Heart left ventricle (tissue), 16 donors: Measurements from ENCODE around the gene KMT2B. TPM values are rescaled to one million over a fixed set of nuclear protein-coding genes. Genes with fewer than 3 reads are reported as not detected.

Source experiments
- ATAC-seq, 4 donors: fragments of 200-7000 bp; cut with Tn5 transposase; one replicate each; pipeline ENCODE4 v1.9.1; 2020 to 2022; ENCODE audit warnings: moderate library complexity in 4 of 4, mild to moderate bottlenecking in 3 of 4, moderate number of reproducible peaks in 1 of 4
- DNase-seq, 5 donors: peaks; one replicate each; pipeline ENCODE4 v3.0.0-alpha.2; 2020
- H3K27ac ChIP-seq, 12 donors: fragments of 200-600 bp; sonication (generic) in 4 of 12; one replicate each; pipeline versions ENCODE4 v1.5.0 to v1.8.0; 2016 to 2022; ENCODE audit warnings: mild to moderate bottlenecking in 2 of 12
- H3K27me3 ChIP-seq, 9 donors: fragments of 200-600 bp; sonication (generic) in 2 of 9; one replicate each; pipeline versions ENCODE4 v1.5.1 to v1.8.0; 2016 to 2022; ENCODE audit warnings: mild to moderate bottlenecking in 3 of 9
- H3K36me3 ChIP-seq, 9 donors: fragments of 200-600 bp; sonication (generic) in 2 of 9; one replicate each; pipeline versions ENCODE4 v1.5.0 to v1.8.0; 2018 to 2022; ENCODE audit warnings: mild to moderate bottlenecking in 2 of 9
- H3K4me1 ChIP-seq, 12 donors: fragments of 200-600 bp; sonication (generic) in 4 of 12; one replicate each; pipeline versions ENCODE4 v1.5.0 to v1.8.0; 2016 to 2022; ENCODE audit warnings: mild to moderate bottlenecking in 3 of 12
- H3K4me3 ChIP-seq, 12 donors: fragments of 200-600 bp; sonication (generic) in 4 of 12; one replicate each; pipeline versions ENCODE4 v1.5.0 to v1.8.0; 2017 to 2022; ENCODE audit warnings: mild to moderate bottlenecking in 9 of 12, moderate library complexity in 4 of 12
- H3K9me3 ChIP-seq, 12 donors: fragments of 200-600 bp; sonication (generic) in 4 of 12; one replicate each; pipeline versions ENCODE4 v1.5.0 to v1.8.0; 2016 to 2022; ENCODE audit warnings: mild to moderate bottlenecking in 1 of 12
- POLR2A ChIP-seq, 2 donors: fragments of 450-650 bp; IDR thresholded peaks; one replicate each; pipeline ENCODE4 v1.6.1; 2017; ENCODE audit warnings: antibody characterized with exemption in 2 of 2, mild to moderate bottlenecking in 2 of 2, moderate library complexity in 2 of 2
- WGBS, 4 donors: extraction: QIAGEN DNeasy Blood & Tissue Kit in 2 of 4; methylation state at CpG; one replicate each; pipeline versions ENCODE4 v1.1.5 to v1.1.7; 2013 to 2018; 5-methylcytosine and 5-hydroxymethylcytosine counted together
- intact Hi-C, 10 donors: fragments of 100-400 bp; cut with DNase I; formaldehyde crosslinking; loops; one replicate each; pipeline versions ENCODE4 v1.11.1 to v1.14.2; 2022
- polyA plus RNA-seq, 2 donors: library from polyadenylated mRNA; stranded (reverse); fragments of 200-250 nt; gene quantifications; one replicate each; pipeline ENCODE4 v1.2.3, GENCODE V29; 2013
- total RNA-seq, 9 donors: library from RNA; depleted of rRNA in 2 of 9; stranded (reverse); fragments of >200 nt in 2 of 9; fragmentation: NEBNext Ultra II Directional in 3 of 9; extraction: Animal tissue kit (Norgen Biotek cat#: 25700) in 3 of 9; gene quantifications; one replicate each; pipeline versions ENCODE4 v1.1.0 to v1.2.4, GENCODE V29; 2016 to 2023
- TF ChIP-seq, protein P1 (sequence below), 12 donors: fragments of 200-600 bp; sonication (generic) in 4 of 12; IDR thresholded peaks; one replicate each; pipeline versions ENCODE4 v1.5.0 to v1.8.0; 2018 to 2022; ENCODE audit warnings: antibody characterized with exemption in 12 of 12, mild to moderate bottlenecking in 5 of 12
- donor health status: ischemic (EF 13 %, LVEDD 7.1; RV severe dilation, severe dysfunction).
- donor health status: healthy with polysubstance abuse.
- donor health status: DM: no; HTN: yes; CAD: no.
- donor health status: DM: no; HTN: no; CAD: no.
- donor health status: ischemic (EF 25% LVEDD 6.9; RV normal size, moderate dysfunction).
- donor health status: ischemic (EF 25% LVEDD 5.7; RV mildly dilated, moderate dysfunction).
- donor health status: healthy.
- donor health status: DM: yes; HTN: yes; CAD: no.
- donor health status: ischemic (EF 35%, LVEDD 5.7; RV mildly dilated, moderate dysfunction).
- donor health status: nonischemic (EF 11% LVEDD 7.7; RV severe dilation, severe dysfunction).
- donor health status: DM: yes; HTN: yes; CAD: no.
- donor health status: PGD.
- donor health status: ischemic (EF 29% LVEDD 5.4; RV normal size, mild dysfunction).
- donor health status: nonischemic (EF 23%, LVEDD 6.1; RV moderate dilation, normal function).

Gene KMT2B
- total and polyA plus RNA-seq, 11 donors, result 11.3 to 24.5 (median 15.7) TPM

DNA sequence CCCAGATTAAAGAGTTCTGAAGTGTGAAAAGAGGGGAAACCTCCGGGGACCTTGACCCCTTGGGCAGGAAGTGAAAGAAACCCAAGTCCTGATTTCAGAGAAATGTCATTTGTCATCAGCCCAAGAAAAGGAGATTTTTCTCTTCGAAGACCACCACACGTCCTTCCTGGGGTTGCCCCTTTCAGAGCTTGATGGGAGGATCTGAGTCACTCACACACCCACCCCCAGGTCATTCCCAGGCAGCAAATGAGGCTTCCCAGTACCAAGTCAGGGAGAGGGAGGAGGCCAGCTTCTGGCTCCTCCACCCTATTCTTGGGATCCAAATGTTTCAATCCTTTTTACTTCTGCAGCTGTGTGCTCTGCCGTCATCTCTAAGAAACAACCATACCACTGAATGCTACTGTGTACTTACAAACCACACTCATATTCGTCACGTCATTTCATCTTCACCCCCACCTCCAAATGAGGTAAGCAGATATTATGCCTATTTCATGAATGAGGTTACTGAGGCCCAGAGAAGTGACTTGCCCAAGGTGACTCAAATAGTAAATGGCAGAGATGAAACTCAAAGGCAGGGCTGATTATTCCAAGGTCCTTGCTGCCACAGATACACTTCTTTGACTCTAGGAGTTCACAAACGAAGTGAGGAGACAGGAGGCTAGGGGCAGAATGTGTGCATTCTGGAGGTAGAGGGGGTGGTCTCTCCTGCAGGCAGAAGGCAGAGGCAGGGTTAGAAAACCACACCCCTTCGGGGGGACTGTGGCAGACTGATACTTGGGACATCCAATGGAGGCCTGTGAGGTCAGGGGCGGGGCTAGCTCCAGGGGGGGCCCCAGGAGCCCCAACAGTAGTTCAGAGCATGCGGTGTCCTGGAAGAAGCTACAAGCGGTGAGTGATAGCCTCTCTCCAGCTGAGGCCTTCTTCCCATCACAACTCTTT is 5.0 kb upstream of the KMT2B start:
- Histone ChIP-seq H3K9me3 (no peaks in the 10 kb centered on the region), H3K4me3 (peak overlapping the region in 1 of 12 donors; percentile 20), H3K36me3 (no peaks in the 10 kb centered on the region), H3K27me3 (no peaks in the 10 kb centered on the region), H3K27ac (no peak overlapping the region), H3K4me1 (peaks cover 0 to 16% (median 11%) of the 10 kb centered on the region in 12 donors)
- 66 to 84% (median 75%) methylated on average over 11 of the region's 11 CpGs for WGBS, 4 donors
- ATAC-seq (no peak), DNase-seq (no peak)
- intact Hi-C loops, result loop anchor here in 4 of 10 donors (10.0 kb wide), 4 partner anchors 168 to 448 kb away; partner anchors contain the start of genes LRFN3 (in 2 of the 4), FFAR3 (in 1 of the 4), TMEM147 (in 1 of the 4) and USF2 (in 1 of the 4)
- no peak for TF ChIP-seq POLR2A (IDR thresholded peaks at IDR 0.05)

DNA sequence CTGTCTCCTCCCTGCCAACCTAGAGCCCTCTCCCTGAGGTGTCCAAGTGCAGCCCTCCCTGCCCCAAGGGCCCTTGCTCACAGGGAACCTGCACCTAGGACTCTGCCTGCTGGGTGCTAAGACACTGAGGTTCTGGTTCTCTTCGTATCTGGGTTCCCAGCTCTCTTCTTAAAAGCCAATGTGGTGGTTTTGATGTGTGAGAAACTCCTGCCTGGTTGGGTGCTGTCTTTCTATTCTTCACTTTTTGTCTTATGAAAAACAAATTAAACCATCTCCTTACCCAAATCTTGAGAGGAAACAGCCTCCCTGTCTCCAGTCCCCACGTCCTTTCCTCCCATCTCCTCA is 4.3 kb upstream of the KMT2B start:
- peak overlapping the region in 1 of 12 donors; percentile 20 for H3K4me3 ChIP-seq
- intact Hi-C loops, result loop anchor here in 4 of 10 donors (10.0 kb wide), 4 partner anchors 169 to 449 kb away; partner anchors contain the start of genes LRFN3 (in 2 of the 4), FFAR3 (in 1 of the 4), TMEM147 (in 1 of the 4) and USF2 (in 1 of the 4)
- 69 to 80% (median 78%) methylated on average over 2 of the region's 2 CpGs for WGBS, 4 donors

DNA sequence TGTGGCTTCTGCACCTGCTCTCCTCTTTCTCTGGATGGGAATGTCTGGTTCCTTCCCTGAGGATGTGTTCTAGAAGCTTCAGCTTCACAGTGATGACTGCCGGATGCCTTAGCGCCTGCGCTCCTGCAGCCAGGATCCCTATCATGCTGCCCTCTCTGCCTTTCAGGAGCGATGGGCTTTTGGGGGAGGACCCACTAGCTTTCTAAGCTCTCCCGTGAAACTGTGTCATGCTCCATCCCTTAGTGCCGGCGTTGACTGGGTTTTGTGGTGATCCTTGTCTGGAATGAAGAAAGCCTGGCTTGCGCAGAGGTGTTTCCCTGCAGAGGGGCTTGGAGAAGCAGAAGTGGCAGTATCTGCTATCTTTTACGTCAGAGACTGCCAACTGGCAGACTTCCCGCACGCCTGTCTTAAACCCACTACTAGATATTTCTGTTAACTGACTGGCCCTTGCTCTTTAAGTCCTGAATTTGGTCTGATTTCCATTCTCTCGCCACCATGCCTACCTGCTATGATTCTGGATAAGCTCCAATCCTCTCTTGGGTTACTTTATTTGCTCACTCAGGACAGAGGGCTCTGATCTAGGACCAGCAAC is 3.8 kb upstream of the KMT2B start:
- Histone ChIP-seq H3K4me3 (peak overlapping the region in 1 of 12 donors; percentile 20), H3K9me3 (no peaks in the 10 kb centered on the region), H3K4me1 (peaks cover 1 to 22% (median 15%) of the 10 kb centered on the region in 12 donors), H3K27ac (no peak overlapping the region), H3K36me3 (no peaks in the 10 kb centered on the region), H3K27me3 (no peaks in the 10 kb centered on the region)
- TF ChIP-seq, protein P1, sequence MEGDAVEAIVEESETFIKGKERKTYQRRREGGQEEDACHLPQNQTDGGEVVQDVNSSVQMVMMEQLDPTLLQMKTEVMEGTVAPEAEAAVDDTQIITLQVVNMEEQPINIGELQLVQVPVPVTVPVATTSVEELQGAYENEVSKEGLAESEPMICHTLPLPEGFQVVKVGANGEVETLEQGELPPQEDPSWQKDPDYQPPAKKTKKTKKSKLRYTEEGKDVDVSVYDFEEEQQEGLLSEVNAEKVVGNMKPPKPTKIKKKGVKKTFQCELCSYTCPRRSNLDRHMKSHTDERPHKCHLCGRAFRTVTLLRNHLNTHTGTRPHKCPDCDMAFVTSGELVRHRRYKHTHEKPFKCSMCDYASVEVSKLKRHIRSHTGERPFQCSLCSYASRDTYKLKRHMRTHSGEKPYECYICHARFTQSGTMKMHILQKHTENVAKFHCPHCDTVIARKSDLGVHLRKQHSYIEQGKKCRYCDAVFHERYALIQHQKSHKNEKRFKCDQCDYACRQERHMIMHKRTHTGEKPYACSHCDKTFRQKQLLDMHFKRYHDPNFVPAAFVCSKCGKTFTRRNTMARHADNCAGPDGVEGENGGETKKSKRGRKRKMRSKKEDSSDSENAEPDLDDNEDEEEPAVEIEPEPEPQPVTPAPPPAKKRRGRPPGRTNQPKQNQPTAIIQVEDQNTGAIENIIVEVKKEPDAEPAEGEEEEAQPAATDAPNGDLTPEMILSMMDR (IDR thresholded peaks at IDR 0.05), result no peak
- TF ChIP-seq POLR2A (IDR thresholded peaks at IDR 0.05), result no peak
- WGBS, 4 donors, result 78 to 88% (median 79%) methylated on average over 12 of the region's 12 CpGs
- intact Hi-C loops, result loop anchor here in 4 of 10 donors (10.0 kb wide), 4 partner anchors 169 to 449 kb away; partner anchors contain the start of genes LRFN3 (in 2 of the 4), FFAR3 (in 1 of the 4), TMEM147 (in 1 of the 4) and USF2 (in 1 of the 4)
- DNase-seq, result no peak
- ATAC-seq, result no peak

More for the DNA sequence above, 4.3 kb upstream of the KMT2B start:
- H3K36me3 ChIP-seq, result no peaks in the 10 kb centered on the region
- no peak overlapping the region for H3K27ac ChIP-seq
- peaks cover 0 to 17% (median 11%) of the 10 kb centered on the region in 12 donors for H3K4me1 ChIP-seq
- H3K9me3 ChIP-seq, result no peaks in the 10 kb centered on the region
- ATAC-seq (no peak), DNase-seq (no peak)
- no peak for TF ChIP-seq POLR2A (IDR thresholded peaks at IDR 0.05)
- TF ChIP-seq, protein P1 (IDR thresholded peaks at IDR 0.05), result no peak
- no peaks in the 10 kb centered on the region for H3K27me3 ChIP-seq

DNA sequence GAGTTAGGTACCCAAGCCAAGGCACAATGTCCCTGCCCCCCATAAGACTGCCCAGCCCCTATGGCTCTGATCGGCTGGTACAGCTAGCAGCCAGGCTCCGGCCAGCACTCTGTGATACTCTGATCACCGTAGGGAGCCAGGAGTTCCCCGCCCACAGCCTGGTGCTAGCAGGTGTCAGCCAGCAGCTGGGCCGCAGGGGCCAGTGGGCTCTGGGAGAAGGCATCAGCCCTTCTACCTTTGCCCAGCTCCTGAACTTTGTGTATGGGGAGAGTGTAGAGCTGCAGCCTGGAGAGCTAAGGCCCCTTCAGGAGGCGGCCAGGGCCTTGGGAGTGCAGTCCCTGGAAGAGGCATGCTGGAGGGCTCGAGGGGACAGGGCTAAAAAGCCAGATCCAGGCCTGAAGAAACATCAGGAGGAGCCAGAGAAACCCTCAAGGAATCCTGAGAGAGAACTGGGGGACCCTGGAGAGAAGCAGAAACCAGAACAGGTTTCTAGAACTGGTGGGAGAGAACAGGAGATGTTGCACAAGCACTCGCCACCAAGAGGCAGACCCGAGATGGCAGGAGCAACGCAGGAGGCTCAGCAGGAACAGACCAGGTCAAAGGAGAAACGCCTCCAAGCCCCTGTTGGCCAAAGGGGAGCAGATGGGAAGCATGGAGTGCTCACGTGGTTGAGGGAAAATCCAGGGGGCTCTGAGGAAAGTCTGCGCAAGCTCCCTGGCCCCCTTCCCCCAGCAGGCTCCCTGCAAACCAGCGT is 3.0 kb upstream of the KMT2B start:
- ATAC-seq (no peak), DNase-seq (no peak)
- intact Hi-C loops, result loop anchor here in 4 of 10 donors (5.0 to 10.0 kb wide), 5 partner anchors 167 to 450 kb away; partner anchors contain the start of genes TMEM147 (in 4 of the 4), LRFN3 (in 2 of the 4), FFAR3 (in 1 of the 4) and USF2 (in 1 of the 4)
- Histone ChIP-seq H3K9me3 (no peaks in the 10 kb centered on the region), H3K27me3 (no peaks in the 10 kb centered on the region), H3K36me3 (peaks cover 0 to 4% (median 0%) of the 10 kb centered on the region in 9 donors), H3K27ac (no peak overlapping the region), H3K4me1 (peaks cover 3 to 30% (median 21%) of the 10 kb centered on the region in 12 donors), H3K4me3 (peak overlapping the region in 1 of 12 donors; percentile 8)
- TF ChIP-seq POLR2A (IDR thresholded peaks at IDR 0.05), result no peak
- TF ChIP-seq, protein P1 (IDR thresholded peaks at IDR 0.05), result no peak
- 80 to 86% (median 82%) methylated on average over 10 to 14 of the region's 14 CpGs for WGBS, 4 donors
